AG04449 (cell line): ENCODE results near the gene CSTB.

ENCODE experiments used
- CTCF ChIA-PET: fragments of 350-600 bp; formaldehyde crosslinking; extraction: SDS; loops from one replicate; lab custom pipeline; 2021; ENCODE audit warnings: antibody characterized with exemption; lab: Yijun Ruan, JAX
- POLR2A ChIA-PET: fragments of 400-600, 350-600 bp; formaldehyde crosslinking; extraction: SDS; loops from one replicate; lab custom pipeline; 2020; ENCODE audit warnings: antibody characterized with exemption, inconsistent platforms; lab: Yijun Ruan, JAX
- DNase-seq: peaks from one replicate; pipeline ENCODE4 v3.0.0-alpha.2; 2010; ENCODE audit warnings: low read depth, low spot score
- H3K4me3 ChIP-seq: 2 replicates; pipeline ENCODE4 v1.5.1; 2011; ENCODE audit warnings: low read depth, mild to moderate bottlenecking, control low read depth, low read length
- CTCF ChIP-seq: IDR thresholded peaks from one replicate; pipeline ENCODE4 v1.5.1; 2011; ENCODE audit warnings: mild to moderate bottlenecking, moderate library complexity, low read length, control low read depth, inconsistent platforms; ENCODE audit not compliant: insufficient read depth; ENCODE audit errors: missing control alignments

Gene CSTB

GRCh38 chr21:43763901-43764523 lies 12.1 kb downstream of the CSTB start:
- no peak for TF ChIP-seq CTCF
- no peak overlapping the region for H3K4me3 ChIP-seq
- DNase-seq: no peak
- POLR2A ChIA-PET: no interaction called here
- CTCF ChIA-PET: no interaction called here

GRCh38 chr21:43762303-43763128 lies 13.6 kb downstream of the CSTB start:
- POLR2A ChIA-PET: interaction anchor here (0.6 kb wide), 1 partner anchor 88 kb away, joined by 3 read pairs; no protein-coding TSS in a partner anchor
- CTCF ChIA-PET: interaction anchor here (1.1 kb wide), 1 partner anchor 27 kb away, joined by 3 read pairs; the partner anchor contains the start of gene RRP1

GRCh38 chr21:43761886-43762285 lies 14.2 kb downstream of the CSTB start:
- no peak for TF ChIP-seq CTCF
- ChIA-PET CTCF (interaction anchor here (1.1 kb wide), 1 partner anchor 28 kb away, joined by 3 read pairs; the partner anchor contains the start of gene RRP1), POLR2A (interaction anchor here (0.6 kb wide), 1 partner anchor 88 kb away, joined by 3 read pairs; no protein-coding TSS in a partner anchor)
- no peak overlapping the region for H3K4me3 ChIP-seq
- no peak for DNase-seq

More at GRCh38 chr21:43762303-43763128, 13.6 kb downstream of the CSTB start:
- DNase-seq: no peak
- no peak for TF ChIP-seq CTCF
- no peak overlapping the region for H3K4me3 ChIP-seq

GRCh38 chr21:43760391-43760958 lies 15.6 kb downstream of the CSTB start:
- H3K4me3 ChIP-seq: no peak overlapping the region
- CTCF ChIA-PET: no interaction called here
- no peak for TF ChIP-seq CTCF
- DNase-seq: no peak
- POLR2A ChIA-PET: no interaction called here

GRCh38 chr21:43759651-43760050 lies 16.5 kb downstream of the CSTB start:
- POLR2A ChIA-PET: no interaction called here
- no peak for TF ChIP-seq CTCF
- H3K4me3 ChIP-seq: no peak overlapping the region
- DNase-seq: no peak
- CTCF ChIA-PET: no interaction called here

- no peak overlapping the region for H3K4me3 ChIP-seq
- CTCF ChIA-PET: interaction anchor here (1.4 to 1.6 kb wide), 2 partner anchors 11 to 216 kb away, joined by 3 to 4 read pairs; no protein-coding TSS in a partner anchor
- no peak for DNase-seq
- no peak for TF ChIP-seq CTCF
- POLR2A ChIA-PET: no interaction called here
Observed at GRCh38 chr21:43758811-43759210, 17.3 kb downstream of the CSTB start.
